Measurements from ENCODE around the gene THAP10.
"Not testable (repeated sequence)": the region's sequence is repeated elsewhere in the genome, so short reads cannot be mapped to it uniquely, and the experiment has no call there.

The THAP10 gene

GRCh38 chr15:70876011-70876410 is 16.2 kb downstream of the THAP10 start:
- DNase-seq = no peak

- DNase-seq = no peak
Measured at GRCh38 chr15:70875001-70875782, 17.0 kb downstream of the THAP10 start.

GRCh38 chr15:70873232-70874054 is 18.8 kb downstream of the THAP10 start:
- DNase-seq = no peak

GRCh38 chr15:70871490-70871889 is 20.7 kb downstream of the THAP10 start:
- DNase-seq = not testable (repeated sequence)

- DNase-seq = no peak
Measured at GRCh38 chr15:70870051-70870450, 22.2 kb downstream of the THAP10 start.

GRCh38 chr15:70869346-70869745 is 22.9 kb downstream of the THAP10 start:
- no peak for DNase-seq

- DNase-seq = peak; percentile 19
Measured at GRCh38 chr15:70867911-70868467, 24.2 kb downstream of the THAP10 start.

GRCh38 chr15:70866982-70867641 is 25.1 kb downstream of the THAP10 start:
- no peak for DNase-seq

- no peak for DNase-seq
Measured at GRCh38 chr15:70863450-70864218, 28.6 kb downstream of the THAP10 start.

GRCh38 chr15:70859998-70860397 is 32.2 kb downstream of the THAP10 start:
- no peak for DNase-seq

- no peak for DNase-seq
Measured at GRCh38 chr15:70859322-70859908, 32.8 kb downstream of the THAP10 start.

GRCh38 chr15:70858614-70859321 is 33.5 kb downstream of the THAP10 start:
- DNase-seq = not testable (repeated sequence)

- no peak for DNase-seq
Measured at GRCh38 chr15:70857562-70858285, 34.5 kb downstream of the THAP10 start.

- no peak for DNase-seq
Measured at GRCh38 chr15:70856884-70857561, 35.2 kb downstream of the THAP10 start.

GRCh38 chr15:70856177-70856883 is 35.9 kb downstream of the THAP10 start:
- DNase-seq = no peak

GRCh38 chr15:70855764-70856163 is 36.5 kb downstream of the THAP10 start:
- DNase-seq = no peak

- DNase-seq = no peak
Measured at GRCh38 chr15:70854666-70854976, 37.6 kb downstream of the THAP10 start.

GRCh38 chr15:70853973-70854665 is 38.1 kb downstream of the THAP10 start, which contains the start of gene LARP6:
Gene LARP6, minus strand, starts transcription at chr15:70854157. Its CDS starts 69 bp downstream, at chr15:70854088.
- peak; percentile 26 for DNase-seq
